ENCODE results near the gene LOXL3.

Gene LOXL3

GRCh38 chr2:74569686-74570085, 15.9 kb upstream of the LOXL3 start:
- H4K20me1 ChIP-seq (ENCODE audit: low read depth, low read length) = no peaks in the 10 kb centered on the region
- H3K9me2 ChIP-seq (replicated peaks; ENCODE audit: insufficient read depth, low read length) = no peaks in the 10 kb centered on the region
- no peaks in the 10 kb centered on the region for H3K27me3 ChIP-seq (ENCODE audit: low read length)
- no peaks in the 10 kb centered on the region for H3K36me3 ChIP-seq (ENCODE audit: low read length)
- H3K4me3 ChIP-seq (ENCODE audit: insufficient read depth, low read length, poor library complexity, severe bottlenecking) = no peak overlapping the region
- TF ChIP-seq EZH2phosphoT487 (conservative IDR thresholded peaks at IDR 0.05; ENCODE audit: low read length) = no peak
- no peak for TF ChIP-seq CTCF (IDR thresholded peaks at IDR 0.05; ENCODE audit: insufficient read depth, low read length, poor library complexity, severe bottlenecking)
- no peak overlapping the region for H2AFZ ChIP-seq (ENCODE audit: low read depth, low read length, severe bottlenecking)
- 0 out of 2 replicates have a peak, but pooled peaks cover 5% of the 10 kb centered on the region for H3F3A ChIP-seq (ENCODE audit: insufficient read depth)
- no peaks in the 10 kb centered on the region for H3K79me2 ChIP-seq (ENCODE audit: insufficient read depth, low read length)
- no peak overlapping the region for H3K4me2 ChIP-seq (ENCODE audit: low read depth, low read length, poor library complexity, severe bottlenecking)
- no peak overlapping the region for H3K27ac ChIP-seq (ENCODE audit: low read depth, low read length)
- H3K9ac ChIP-seq (ENCODE audit: low read length) = no peak overlapping the region
- H3K9me3 ChIP-seq (ENCODE audit: insufficient read depth, low read length) = no peaks in the 10 kb centered on the region

- H3K4me3 ChIP-seq (ENCODE audit: insufficient read depth, low read length, poor library complexity, severe bottlenecking) = no peak overlapping the region
- H3K9me2 ChIP-seq (replicated peaks; ENCODE audit: insufficient read depth, low read length) = no peaks in the 10 kb centered on the region
- H3K27me3 ChIP-seq (ENCODE audit: low read length) = no peaks in the 10 kb centered on the region
- H3F3A ChIP-seq (ENCODE audit: insufficient read depth) = no peaks in the 10 kb centered on the region
- H3K4me2 ChIP-seq (ENCODE audit: low read depth, low read length, poor library complexity, severe bottlenecking) = no peak overlapping the region
- no peaks in the 10 kb centered on the region for H3K79me2 ChIP-seq (ENCODE audit: insufficient read depth, low read length)
- H3K36me3 ChIP-seq (ENCODE audit: low read length) = no peaks in the 10 kb centered on the region
- no peak overlapping the region for H3K9ac ChIP-seq (ENCODE audit: low read length)
- no peak for TF ChIP-seq CTCF (IDR thresholded peaks at IDR 0.05; ENCODE audit: insufficient read depth, low read length, poor library complexity, severe bottlenecking)
- no peak for TF ChIP-seq EZH2phosphoT487 (conservative IDR thresholded peaks at IDR 0.05; ENCODE audit: low read length)
- no peak overlapping the region for H3K27ac ChIP-seq (ENCODE audit: low read depth, low read length)
- no peaks in the 10 kb centered on the region for H3K9me3 ChIP-seq (ENCODE audit: insufficient read depth, low read length)
- H4K20me1 ChIP-seq (ENCODE audit: low read depth, low read length) = no peaks in the 10 kb centered on the region
- no peak overlapping the region for H2AFZ ChIP-seq (ENCODE audit: low read depth, low read length, severe bottlenecking)
Measured at GRCh38 chr2:74567881-74568280, 14.1 kb upstream of the LOXL3 start.

GRCh38 chr2:74566754-74567085, 13.0 kb upstream of the LOXL3 start:
- Histone ChIP-seq H3K9me3 (ENCODE audit: insufficient read depth, low read length) (no peaks in the 10 kb centered on the region), H3K4me2 (ENCODE audit: low read depth, low read length, poor library complexity, severe bottlenecking) (no peak overlapping the region), H3K9ac (ENCODE audit: low read length) (no peak overlapping the region), H3K79me2 (ENCODE audit: insufficient read depth, low read length) (no peaks in the 10 kb centered on the region), H3K36me3 (ENCODE audit: low read length) (no peaks in the 10 kb centered on the region), H3K27me3 (ENCODE audit: low read length) (no peaks in the 10 kb centered on the region), H2AFZ (ENCODE audit: low read depth, low read length, severe bottlenecking) (no peak overlapping the region), H3K4me3 (ENCODE audit: insufficient read depth, low read length, poor library complexity, severe bottlenecking) (no peak overlapping the region), H4K20me1 (ENCODE audit: low read depth, low read length) (no peaks in the 10 kb centered on the region), H3F3A (ENCODE audit: insufficient read depth) (no peaks in the 10 kb centered on the region), H3K9me2 (replicated peaks; ENCODE audit: insufficient read depth, low read length) (no peaks in the 10 kb centered on the region), H3K27ac (ENCODE audit: low read depth, low read length) (no peak overlapping the region)
- TF ChIP-seq CTCF (IDR thresholded peaks at IDR 0.05; ENCODE audit: insufficient read depth, low read length, poor library complexity, severe bottlenecking) = no peak
- TF ChIP-seq EZH2phosphoT487 (conservative IDR thresholded peaks at IDR 0.05; ENCODE audit: low read length) = no peak
